ENCODE measurements around the gene SNRNP27.
"Not testable (repeated sequence)": the region's sequence is repeated elsewhere in the genome, so short reads cannot be mapped to it uniquely, and the experiment has no call there.

The SNRNP27 gene

GRCh38 chr2:69893684-69894551 is at the start of gene SNRNP27:
SNRNP27 (plus strand) TSS chr2:69893956; CDS start chr2:69893985, 29 bp downstream.
- DNase-seq: peak; percentile 81

GRCh38 chr2:69843993-69844392 is 49.8 kb upstream of the SNRNP27 start:
- no peak for DNase-seq

GRCh38 chr2:69844560-69844959 is 49.2 kb upstream of the SNRNP27 start:
- no peak for DNase-seq

- no peak for DNase-seq
These were observed 47.3 kb upstream of the SNRNP27 start for GRCh38 chr2:69846182-69847067.

GRCh38 chr2:69847068-69847828 is 46.5 kb upstream of the SNRNP27 start:
- DNase-seq: no peak

GRCh38 chr2:69848186-69848790 is 45.5 kb upstream of the SNRNP27 start:
- DNase-seq: no peak

GRCh38 chr2:69858261-69858660 is 35.5 kb upstream of the SNRNP27 start:
- no peak for DNase-seq

- no peak for DNase-seq
These were observed 30.5 kb upstream of the SNRNP27 start for GRCh38 chr2:69863298-69863697.

GRCh38 chr2:69888451-69888850 is 5.3 kb upstream of the SNRNP27 start:
- DNase-seq: no peak

GRCh38 chr2:69889302-69889701 is 4.5 kb upstream of the SNRNP27 start:
- DNase-seq: no peak

GRCh38 chr2:69890881-69891280 is 2.9 kb upstream of the SNRNP27 start:
- DNase-seq: no peak

- DNase-seq: not testable (repeated sequence)
These were observed 825 bp upstream of the SNRNP27 start for GRCh38 chr2:69892838-69893424.

- not testable (repeated sequence) for DNase-seq
These were observed 981 bp downstream of the SNRNP27 start for GRCh38 chr2:69894737-69895136.

GRCh38 chr2:69902213-69902922 is 8.6 kb downstream of the SNRNP27 start:
- no peak for DNase-seq

- no peak for DNase-seq
These were observed 13.5 kb downstream of the SNRNP27 start for GRCh38 chr2:69907216-69907615.

- no peak for DNase-seq
These were observed 18.3 kb downstream of the SNRNP27 start for GRCh38 chr2:69911985-69912563.

- DNase-seq: peak; percentile 42
These were observed 20.6 kb downstream of the SNRNP27 start for GRCh38 chr2:69914164-69914949.

- DNase-seq: peak; percentile 100
These were observed 21.5 kb downstream of the SNRNP27 start, which contains the start of gene MXD1 for GRCh38 chr2:69914950-69915945. MXD1 (plus strand) TSS chr2:69915109; CDS start chr2:69915331, 222 bp downstream.

GRCh38 chr2:69916106-69916505 is 22.4 kb downstream of the SNRNP27 start:
- DNase-seq: no peak
